ENCODE measurements around the gene KCNT2.

DNA sequence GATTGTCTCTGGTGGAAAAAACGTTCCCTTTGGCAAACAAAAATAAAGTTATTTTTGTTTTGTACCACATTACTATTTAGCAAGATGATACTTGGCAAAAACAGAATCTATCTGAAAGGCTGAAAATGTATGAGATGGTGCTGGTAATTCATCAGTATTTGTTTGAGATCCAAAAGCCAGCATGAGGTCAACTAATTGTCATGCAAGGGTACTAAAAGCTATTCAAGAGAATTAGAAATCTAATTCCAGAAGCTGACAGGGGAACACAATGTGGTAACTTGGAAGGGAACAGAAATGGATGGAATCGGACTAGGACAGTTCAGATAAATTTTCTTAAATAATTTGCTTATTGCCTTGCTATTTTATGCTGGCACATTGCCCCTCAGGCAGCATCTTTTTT lies 263.8 kb downstream of the KCNT2 start:
- TF ChIP-seq, protein P1, sequence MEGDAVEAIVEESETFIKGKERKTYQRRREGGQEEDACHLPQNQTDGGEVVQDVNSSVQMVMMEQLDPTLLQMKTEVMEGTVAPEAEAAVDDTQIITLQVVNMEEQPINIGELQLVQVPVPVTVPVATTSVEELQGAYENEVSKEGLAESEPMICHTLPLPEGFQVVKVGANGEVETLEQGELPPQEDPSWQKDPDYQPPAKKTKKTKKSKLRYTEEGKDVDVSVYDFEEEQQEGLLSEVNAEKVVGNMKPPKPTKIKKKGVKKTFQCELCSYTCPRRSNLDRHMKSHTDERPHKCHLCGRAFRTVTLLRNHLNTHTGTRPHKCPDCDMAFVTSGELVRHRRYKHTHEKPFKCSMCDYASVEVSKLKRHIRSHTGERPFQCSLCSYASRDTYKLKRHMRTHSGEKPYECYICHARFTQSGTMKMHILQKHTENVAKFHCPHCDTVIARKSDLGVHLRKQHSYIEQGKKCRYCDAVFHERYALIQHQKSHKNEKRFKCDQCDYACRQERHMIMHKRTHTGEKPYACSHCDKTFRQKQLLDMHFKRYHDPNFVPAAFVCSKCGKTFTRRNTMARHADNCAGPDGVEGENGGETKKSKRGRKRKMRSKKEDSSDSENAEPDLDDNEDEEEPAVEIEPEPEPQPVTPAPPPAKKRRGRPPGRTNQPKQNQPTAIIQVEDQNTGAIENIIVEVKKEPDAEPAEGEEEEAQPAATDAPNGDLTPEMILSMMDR (tag by site-specific recombination; IDR thresholded peaks at IDR 0.05): no peak
- TF ChIP-seq ZNF24 (tag by site-specific recombination; IDR thresholded peaks at IDR 0.05) (no peak), ZNF423 (tag by site-specific recombination; IDR thresholded peaks at IDR 0.05) (no peak)
